ENCODE results near the gene RHOBTB3.

Gene RHOBTB3

DNA sequence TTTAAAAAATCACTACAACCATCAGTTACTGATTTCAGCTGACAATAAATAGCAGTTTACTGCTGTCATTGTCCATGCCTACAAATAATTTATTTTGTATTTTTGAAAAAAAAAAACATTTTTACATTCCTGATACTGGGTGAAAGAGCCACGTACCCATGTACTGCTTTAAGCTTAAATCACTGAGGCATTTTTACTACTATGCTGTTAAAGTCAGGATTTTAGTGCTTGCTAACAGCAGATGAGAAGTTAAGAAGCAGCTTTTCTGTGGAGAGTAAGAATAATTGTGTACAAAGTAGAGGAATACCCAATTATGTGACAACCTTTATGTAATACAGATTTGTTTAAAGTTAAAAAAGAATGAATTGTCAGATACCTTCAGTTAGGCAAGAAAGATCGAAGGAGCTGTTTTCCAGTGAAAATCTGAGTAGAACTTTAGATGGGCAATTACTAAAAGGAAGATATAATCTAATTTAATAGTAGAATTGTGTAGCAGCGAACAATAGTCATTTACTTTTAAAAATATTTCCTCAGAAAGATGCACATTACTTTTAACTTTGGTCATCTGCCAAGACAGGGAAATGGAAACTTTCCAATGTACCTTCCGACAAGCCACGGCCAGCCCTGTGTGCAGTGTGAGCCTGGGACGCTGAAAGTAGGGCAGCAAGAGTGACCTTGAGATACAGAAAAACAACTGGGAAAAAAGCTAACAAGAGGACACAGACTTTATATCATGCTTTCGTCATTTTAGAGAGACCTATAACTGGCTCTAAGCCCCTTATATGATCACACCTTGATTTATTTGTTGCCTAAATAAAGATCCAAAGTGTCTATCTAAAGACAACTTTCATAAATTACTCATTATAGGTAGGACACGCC, 39.9 kb downstream of the RHOBTB3 start:
- DNase-seq: no peak

DNA sequence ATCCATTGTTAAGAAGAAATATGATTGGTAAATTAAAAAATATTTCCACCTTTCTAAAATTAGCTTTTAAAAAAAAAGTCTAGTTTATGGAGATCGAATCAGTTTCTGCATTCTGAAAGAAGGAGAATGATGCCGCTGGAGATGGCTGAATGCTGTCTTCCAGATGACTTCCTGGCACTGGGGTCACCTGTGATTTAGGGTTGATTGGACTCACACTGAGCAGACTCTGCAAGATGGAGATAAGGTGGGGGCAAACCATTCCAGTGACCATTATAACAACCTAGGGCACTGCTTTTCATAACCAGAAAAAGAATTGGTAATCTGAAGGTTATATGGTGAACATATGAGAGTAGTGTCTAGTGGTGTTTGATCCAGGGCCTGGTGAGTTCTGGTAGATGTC, 40.8 kb downstream of the RHOBTB3 start:
- DNase-seq: no peak

DNA sequence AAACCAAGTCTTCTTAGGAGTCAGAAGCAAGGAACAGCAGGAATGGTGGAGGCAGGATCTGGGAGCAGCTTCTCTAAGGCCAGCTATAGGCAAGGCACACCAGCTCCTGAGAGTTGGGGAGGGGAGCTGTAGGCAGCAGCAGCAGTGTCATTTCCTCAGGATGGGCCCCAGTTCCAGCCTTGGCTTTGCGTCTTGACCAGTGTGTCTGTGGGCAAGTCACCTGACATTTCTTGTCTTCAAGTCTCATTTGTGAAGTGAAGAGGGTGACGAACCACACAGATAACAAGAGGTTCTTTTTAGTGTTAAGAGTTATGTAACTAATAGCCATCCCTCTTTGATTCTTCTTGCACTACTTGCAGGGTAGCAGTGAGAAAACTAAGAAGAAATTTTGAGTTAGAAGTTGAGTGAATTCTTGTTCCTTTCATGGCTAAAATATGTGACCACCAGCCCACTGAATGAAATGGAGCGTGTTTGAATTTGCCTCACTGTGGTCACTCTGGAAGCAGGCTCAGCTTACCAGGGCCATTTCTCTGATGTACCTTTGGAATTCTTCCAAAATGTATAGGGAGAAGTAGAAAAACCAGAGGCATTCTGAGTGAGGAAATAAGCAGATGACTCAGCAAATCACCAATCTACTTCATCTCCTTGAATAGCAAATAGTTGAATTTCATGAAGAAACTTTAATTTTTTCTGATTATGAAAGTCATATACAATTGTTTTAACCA, 42.4 kb downstream of the RHOBTB3 start:
- no peak for DNase-seq

DNA sequence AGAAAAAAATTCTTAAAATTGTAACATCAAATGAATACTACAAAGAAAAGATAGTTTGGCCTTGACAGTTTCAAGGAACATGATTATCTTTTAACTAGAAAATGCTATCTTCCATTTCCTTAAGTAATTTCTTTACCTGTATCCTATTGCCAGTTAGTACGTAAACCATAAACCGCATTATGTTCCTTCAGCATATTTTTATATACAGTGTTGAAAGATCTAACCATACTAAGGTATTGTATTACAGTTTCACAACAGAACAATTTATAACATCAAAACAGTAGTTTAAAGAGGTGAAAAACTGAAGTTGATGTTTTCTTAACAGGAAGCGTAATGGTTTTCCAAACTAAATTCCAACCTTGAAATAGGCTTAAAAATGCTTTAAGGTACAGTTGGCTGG, 46.3 kb downstream of the RHOBTB3 start:
- no peak for DNase-seq

DNA sequence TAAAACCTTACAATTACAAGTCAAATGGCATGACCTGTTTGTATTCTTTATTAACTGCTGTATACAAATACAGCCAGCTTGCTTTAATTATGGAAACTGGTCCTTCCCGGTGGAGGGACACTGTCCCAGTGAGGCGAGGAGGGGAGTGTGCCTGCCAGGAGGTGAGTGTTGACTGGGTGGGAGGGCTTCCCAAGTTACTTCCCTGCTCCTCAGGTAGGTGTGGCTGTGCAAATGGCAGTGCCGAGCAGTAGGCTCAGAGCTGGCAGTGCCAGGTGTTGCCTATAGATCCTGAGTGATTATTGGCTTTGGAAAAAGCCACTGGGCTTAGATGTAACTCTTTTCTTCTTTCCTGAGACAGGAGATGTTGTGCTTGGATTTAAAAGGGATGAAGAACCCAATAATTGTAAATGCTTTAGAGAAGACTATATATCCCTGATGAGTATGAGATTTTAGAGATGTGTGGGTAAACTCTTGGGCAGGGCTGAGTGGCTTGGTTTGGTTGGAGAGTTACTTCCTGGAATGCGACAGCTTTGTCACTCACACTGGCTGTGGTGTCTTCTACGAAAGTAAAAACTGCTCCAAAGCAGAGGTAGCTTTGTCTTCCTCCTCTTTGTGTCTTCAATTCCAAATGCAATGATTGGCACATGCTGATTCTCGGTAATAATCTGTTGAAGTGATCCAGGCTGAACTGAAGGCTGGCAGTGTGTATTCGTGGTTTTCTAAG, 47.7 kb downstream of the RHOBTB3 start:
- no peak for DNase-seq

DNA sequence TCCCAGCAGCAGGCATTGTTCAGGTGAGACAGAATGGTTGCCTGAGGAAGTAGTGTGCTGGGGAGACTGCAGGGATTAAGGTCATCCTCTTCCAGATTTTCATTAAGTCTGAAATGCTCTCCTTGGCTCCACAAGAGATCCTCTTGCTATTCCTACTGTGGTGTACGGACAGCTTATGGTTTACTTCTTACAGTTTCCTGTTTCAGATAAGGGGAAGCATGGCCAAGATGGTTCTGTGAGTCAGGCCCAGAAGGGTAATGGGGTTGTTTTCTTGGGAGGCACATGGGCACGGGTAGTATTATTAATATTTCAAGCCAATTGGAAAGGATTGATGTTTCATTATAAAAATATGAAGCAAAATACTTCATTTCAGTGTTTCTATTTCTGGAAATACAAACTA, 48.5 kb downstream of the RHOBTB3 start:
- no peak for DNase-seq

DNA sequence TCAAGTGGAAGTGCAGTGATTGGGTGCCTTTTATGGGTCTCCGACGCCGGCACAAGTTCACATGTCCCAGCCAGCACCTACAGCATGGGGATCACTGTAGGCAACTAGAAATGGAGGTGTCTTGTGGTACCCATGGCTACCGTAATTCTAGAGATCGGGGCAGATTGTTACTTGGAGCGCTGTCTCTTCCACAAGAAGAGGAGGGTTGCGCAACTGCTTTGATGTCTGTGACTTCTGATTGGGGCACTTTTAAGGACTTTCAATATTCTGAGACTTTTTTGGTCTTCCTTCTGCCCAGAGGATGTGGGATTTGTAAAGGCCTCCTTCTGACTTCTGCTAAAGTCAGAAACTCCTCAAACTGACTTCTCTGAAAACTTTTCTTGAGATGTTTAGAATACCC, 49.5 kb downstream of the RHOBTB3 start:
- DNase-seq: no peak

DNA sequence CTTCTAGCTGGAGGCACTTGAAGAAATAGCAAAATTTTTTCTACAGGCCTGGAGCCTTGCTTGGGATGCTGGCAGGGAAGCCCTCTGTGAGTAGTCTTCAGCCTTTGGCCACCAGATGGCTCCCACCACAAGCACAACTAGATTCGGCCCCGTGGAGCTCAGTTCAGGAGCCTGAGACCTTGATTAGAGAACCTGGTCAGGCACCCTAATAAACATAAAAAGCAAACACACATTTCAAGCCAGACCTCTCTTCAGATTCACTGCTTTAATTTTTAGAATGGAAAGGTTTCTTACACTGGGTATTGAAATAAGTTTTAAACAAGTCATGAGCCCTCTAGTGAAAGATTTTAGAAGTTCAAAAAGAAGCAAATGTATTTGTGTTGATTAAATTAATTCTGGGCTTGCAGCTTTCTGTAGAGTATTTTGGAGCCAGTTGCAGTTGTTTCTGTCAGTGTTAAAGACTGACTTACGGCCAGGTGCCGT, 50.0 kb downstream of the RHOBTB3 start:
- DNase-seq: peak; percentile 33

DNA sequence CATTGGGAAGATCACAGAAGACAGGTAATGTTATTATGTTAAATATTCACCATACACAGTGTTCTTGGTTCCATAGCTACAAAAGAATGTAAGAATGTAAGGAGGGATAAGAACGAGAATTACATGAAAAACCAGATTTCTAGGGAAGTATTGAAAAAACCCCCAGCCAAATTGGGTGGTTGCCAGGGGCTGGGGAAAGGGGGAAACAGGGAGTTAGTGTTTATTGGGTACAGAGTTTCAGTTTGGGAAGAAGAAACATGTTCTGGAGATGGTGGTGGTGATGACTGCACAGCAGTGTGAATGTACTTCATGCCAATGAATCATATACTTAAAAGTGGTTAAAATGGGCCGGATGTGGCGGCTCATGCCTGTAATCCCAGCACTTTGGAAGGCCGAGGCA, 51.0 kb downstream of the RHOBTB3 start:
- no peak for DNase-seq

DNA sequence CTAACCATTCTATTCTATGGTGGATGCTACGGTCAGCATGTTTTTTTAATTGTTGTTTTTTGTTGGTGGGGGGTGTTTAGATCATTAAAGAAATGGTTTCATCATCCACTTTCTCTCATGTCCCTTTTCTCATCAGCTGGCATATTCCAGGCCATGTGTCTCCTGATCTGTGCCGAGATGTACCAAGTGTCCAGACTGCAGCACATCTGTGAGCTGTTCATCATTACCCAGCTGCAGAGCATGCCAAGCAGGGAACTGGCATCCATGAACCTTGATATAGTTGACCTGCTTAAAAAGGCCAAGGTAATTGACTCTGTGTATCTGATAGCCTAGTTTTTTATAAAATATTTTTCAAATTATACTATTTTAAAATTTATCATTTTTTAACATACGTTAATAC, 52.5 kb downstream of the RHOBTB3 start:
- no peak for DNase-seq

DNA sequence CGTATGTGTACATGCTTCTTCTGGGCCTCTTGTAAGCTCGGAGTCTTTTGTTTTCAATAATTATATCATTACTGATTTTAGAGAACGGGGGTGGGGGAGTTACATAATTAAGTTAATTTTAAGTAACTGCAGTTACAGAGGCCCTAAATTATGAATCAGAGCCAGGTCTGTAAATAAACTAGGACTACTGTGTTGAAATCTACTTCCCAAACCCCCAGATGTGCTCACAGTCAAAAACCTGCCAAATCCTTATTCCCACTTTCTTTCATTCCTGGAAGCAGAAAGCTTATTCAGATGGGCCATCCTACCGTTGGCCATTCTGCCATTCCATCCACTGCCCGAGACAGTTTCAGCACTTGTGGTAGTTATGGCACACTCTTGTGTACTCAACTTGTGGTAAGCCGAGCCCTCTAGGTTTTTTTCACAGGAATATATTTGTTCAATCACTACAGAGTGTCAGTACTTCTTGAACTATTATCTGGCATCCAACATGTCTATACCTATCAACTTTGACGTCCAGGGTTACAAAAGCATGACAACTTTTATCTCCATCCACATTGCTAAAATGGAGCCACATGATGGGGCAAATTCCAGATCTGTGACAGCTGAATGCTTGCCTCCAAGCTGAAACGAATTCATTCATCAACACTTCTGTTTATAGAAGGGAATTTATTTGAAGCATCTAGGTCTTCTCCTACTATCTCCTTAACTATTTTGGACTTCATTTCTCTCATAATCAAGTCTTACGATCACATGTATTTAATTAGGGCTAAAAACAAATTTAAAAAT, 53.6 kb downstream of the RHOBTB3 start:
- DNase-seq: no peak

DNA sequence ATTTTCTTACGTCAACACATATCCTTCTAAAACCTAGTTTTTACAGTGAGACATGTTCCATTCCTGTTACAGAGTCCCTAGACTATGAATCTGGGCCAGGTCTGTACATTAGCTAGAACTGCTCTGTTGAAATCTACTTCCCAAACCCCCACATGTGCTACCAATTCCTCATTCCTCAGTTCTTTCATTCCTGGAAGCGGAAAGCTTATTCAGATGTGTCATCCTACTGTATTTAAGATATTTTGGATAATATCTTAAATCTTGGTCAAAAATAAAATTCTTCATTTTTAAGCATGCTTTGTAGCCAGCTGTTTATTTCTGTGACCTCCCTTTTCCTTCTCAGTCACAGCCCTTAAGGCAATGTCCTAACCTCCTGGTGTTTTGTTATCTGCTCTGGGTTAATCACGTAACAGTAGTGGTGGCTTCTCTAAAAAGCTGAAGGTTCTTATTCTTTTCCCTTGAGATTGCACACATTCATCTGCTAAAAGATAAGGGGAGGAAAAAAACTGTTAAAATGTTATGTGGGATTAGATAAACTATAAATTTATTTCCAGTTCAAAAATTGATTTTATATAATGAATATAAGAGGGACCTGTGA, 55.8 kb downstream of the RHOBTB3 start:
- DNase-seq: no peak

DNA sequence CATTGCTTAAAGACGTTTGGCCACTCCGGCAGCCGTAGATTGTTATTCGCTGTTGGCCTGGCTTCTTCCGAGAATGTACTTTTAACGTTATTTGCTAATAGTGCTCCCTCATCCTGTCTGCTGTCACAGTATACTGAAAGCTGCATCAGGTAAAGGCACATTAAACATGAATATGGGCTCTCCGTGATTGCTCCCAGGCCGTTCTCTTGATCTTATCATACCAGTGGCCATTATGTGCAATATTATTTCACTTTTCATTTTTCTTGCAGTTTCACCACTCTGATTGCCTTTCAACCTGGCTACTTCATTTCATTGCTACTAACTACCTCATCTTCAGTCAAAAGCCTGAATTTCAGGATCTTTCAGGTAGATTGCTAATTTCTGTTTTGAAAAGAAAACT, 57.4 kb downstream of the RHOBTB3 start:
- no peak for DNase-seq

DNA sequence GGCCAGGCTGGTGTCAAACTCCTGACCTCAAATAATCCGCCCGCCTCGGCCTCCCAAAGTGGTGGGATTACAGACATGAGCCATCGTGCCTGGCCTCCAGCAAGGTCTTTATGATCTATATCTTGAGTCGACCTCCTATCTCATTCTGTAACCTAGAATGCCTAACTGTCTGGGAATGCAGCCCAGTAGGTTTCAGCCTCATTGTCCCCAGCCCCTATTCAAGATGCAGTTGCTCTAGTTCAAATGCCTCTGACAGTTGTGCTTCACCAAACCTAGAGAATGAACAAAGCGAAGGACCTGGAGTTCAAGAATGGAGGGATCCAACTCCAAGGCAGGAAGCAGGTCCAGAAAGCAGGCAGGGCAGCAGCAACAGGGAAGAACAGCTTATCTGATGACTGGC, 60.6 kb downstream of the RHOBTB3 start:
- DNase-seq: no peak

DNA sequence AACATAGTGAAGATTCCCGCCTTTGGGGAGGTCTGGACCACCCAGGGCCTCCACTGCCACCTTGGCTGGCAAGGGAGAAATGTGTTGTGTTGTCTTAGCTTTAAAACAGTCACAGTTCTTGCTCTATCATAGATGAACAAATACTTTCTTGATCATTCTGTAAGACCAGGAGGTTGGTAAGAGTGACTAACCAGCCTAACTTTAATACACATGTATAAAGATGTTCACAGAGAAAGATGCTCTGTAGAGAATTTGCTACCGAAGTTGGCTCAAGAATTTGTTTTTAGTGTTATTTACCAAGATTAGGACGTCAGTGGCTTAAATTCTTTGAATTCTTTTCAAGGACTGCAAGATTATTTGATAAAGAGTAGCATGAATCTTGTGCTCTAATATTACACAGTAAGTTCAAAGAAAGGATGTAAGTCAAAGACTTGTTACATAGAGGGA, 63.0 kb downstream of the RHOBTB3 start:
- DNase-seq: no peak

DNA sequence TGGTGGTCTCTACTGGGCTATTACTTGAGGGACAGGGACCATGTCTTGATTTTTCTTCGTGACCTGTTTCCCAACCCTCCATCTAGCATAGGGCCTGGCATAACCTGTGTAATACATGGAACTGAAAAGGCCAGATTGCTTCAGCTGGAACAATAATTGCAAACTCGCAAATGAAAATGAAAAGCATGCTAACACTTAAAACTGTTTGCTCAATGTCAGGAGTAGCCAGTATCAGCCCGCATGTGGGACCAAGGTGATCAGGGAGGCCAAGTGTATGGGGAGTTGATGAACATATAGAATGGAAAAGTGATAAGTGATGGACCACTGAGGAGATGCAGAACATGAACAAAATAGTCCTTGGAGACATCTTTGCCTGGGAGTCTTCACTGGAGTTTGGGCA, 66.2 kb downstream of the RHOBTB3 start:
- no peak for DNase-seq

DNA sequence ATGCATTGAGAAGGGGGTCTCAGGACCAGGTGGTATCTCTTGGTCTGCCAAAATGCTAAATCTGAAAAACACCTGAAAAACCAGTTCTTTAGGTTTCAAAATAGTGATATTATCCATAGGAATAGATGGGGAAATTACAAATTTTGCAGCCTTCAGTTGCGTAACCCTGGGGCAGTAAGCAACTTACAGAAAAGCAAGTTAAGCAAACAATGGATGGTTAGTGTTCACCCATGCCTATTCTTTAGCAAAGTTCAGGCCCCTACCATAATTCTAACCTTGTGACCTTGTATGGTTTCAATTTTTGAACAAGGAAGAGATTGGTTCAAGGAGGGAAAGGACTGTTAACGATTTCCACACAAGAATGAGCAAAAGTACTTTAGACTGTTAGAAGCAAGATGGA, 66.9 kb downstream of the RHOBTB3 start:
- no peak for DNase-seq

DNA sequence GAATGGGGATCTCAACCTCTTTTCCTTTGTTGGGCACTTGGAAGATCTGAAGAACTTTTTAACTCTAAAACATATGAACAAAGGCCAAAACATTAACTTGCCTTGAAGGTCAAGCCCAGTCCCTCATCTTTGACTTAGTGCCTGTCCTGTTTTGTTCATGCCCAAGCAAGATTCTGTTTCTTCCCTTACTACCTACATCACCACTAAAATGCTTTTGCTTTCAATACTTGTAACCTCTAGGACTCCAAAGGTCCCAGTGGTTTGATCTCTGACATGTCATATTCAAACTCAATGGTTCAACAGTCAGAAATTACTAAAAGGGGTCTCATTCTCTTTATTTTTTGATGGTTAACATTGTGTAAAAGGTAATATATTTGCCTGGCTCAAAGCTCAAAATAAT, 67.4 kb downstream of the RHOBTB3 start:
- DNase-seq: no peak

DNA sequence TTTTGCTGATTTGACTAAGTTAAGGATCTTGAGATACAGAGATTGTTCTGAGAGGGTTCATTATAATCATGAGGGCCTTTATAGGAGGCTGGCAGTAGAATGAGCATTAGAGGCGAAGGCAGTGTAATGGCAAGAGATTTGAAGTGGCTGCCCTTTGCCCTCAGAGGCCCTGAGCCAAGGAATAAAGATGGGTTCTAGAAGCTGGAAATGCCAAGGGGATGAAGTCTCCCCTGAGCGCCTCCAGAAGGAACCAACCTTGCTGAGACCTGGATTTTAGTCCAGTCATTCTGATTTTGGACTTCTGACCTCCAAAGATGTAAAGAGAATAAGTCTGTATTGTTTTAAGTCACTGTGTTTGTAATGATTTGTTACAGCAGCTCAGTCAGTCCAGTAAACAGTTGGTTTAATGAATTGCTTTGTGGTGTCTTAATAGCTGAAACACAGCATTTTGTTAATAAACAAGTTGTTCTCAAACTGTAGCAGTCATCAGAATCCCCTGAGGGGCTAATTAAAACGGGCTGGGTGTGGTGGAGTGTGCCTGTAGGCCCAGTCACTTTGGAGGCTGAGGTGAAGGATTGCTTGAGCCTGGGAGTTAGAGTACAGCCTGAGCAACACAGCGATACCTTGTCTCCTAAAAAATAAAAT, 68.2 kb downstream of the RHOBTB3 start:
- DNase-seq: no peak

DNA sequence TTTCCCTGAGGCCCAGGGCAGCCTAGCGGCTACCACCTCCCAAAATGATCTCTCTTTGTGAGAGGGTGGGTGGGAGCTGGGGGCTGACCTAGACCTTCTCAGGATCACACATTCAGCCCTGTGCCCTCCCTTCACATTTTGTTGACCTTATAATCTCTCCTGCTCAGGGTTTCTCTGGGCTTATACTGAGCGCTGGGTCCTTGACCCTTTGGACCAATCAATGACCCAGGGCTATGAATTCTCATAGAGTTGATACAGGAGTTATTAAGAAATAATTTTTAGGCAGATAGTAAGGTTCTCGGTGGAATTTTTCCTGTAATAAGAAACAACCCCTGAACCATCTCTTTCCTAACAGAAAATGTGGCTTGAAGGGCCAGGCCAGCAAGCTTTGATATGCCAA, 69.4 kb downstream of the RHOBTB3 start:
- no peak for DNase-seq

DNA sequence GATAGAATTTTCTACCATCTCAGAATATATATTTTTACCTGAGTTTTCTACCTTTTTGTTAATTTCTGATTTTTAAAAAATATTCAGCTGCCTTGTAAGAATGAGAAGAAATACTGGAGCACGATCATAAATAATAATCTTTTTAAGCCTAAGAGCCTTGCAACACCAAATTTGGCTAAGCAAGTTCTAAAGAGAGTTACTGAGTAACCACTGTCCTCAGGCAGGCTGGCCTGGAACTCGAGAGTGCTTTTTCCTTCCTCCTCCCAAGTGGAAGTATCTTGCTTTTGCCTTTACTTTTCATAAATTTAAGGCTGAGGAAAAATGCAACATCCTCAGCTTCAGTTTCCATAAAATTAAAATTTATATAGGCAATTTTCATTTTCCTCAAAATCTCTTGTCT, 70.4 kb downstream of the RHOBTB3 start:
- DNase-seq: no peak

DNA sequence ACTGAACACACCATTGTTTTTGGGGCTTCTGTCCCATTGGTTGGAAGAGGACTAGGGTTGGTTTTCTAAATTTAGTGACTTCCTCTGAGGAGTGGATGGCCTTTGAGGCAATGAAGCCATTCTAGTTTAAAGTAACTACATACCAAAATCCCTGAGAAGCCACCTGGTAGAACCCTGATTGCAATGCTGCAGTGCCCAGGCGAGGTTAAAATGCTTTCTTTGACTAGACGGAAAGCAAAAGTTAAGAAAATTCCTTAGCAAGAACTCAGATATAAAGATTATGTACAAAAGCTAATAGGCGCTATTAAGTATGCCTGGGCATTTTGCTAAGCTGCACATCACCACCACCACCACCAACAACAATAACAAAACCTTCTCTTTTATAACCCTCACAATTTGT, 70.8 kb downstream of the RHOBTB3 start:
- no peak for DNase-seq
